CD4-positive, alpha-beta T cell treated with Interleukin-12 subunit alpha and Interleukin-12 subunit beta, for 1 hour (primary cell): ENCODE results near the gene DMXL1.
A peak's percentile ranks its signal among the peaks of the same experiment; 100 is the strongest.
"Not testable (repeated sequence)": the region's sequence is repeated elsewhere in the genome, so short reads cannot be mapped to it uniquely, and the experiment has no call there.

Source experiments
- DNase-seq: peaks from one replicate; pipeline ENCODE4 v3.0.0-alpha.2; 2020

The DMXL1 gene

GRCh38 chr5:119218830-119219782 lies 148.2 kb downstream of the DMXL1 start:
- DNase-seq: no peak

- DNase-seq: no peak
Measured at GRCh38 chr5:119220576-119221197, 149.8 kb downstream of the DMXL1 start.

GRCh38 chr5:119221330-119221729 lies 150.4 kb downstream of the DMXL1 start:
- no peak for DNase-seq

- DNase-seq: no peak
Measured at GRCh38 chr5:119229950-119230349, 159.1 kb downstream of the DMXL1 start.

GRCh38 chr5:119238265-119239118 lies 167.6 kb downstream of the DMXL1 start:
- no peak for DNase-seq

GRCh38 chr5:119239119-119239417 lies 168.2 kb downstream of the DMXL1 start:
- no peak for DNase-seq

GRCh38 chr5:119239826-119240225 lies 168.9 kb downstream of the DMXL1 start:
- DNase-seq: not testable (repeated sequence)

GRCh38 chr5:119243888-119244287 lies 173.0 kb downstream of the DMXL1 start:
- DNase-seq: no peak

GRCh38 chr5:119250946-119251901 lies 180.3 kb downstream of the DMXL1 start:
- no peak for DNase-seq

- no peak for DNase-seq
Measured at GRCh38 chr5:119255571-119256356, 184.9 kb downstream of the DMXL1 start.

GRCh38 chr5:119257613-119258012 lies 186.7 kb downstream of the DMXL1 start:
- DNase-seq: no peak

- DNase-seq: no peak
Measured at GRCh38 chr5:119263639-119264038, 192.8 kb downstream of the DMXL1 start.

- DNase-seq: no peak
Measured at GRCh38 chr5:119264186-119264585, 193.3 kb downstream of the DMXL1 start.

- peak; percentile 89 for DNase-seq
Measured at GRCh38 chr5:119267958-119268386, 197.1 kb downstream of the DMXL1 start.

- peak; percentile 95 for DNase-seq
Measured at GRCh38 chr5:119268387-119269060, 197.6 kb downstream of the DMXL1 start.

- DNase-seq: peak; percentile 56
Measured at GRCh38 chr5:119269061-119269944, 198.4 kb downstream of the DMXL1 start.

GRCh38 chr5:119270121-119270565 lies 199.3 kb downstream of the DMXL1 start:
- DNase-seq: no peak

- DNase-seq: no peak
Measured at GRCh38 chr5:119270960-119271757, 200.3 kb downstream of the DMXL1 start.
